ENCODE measurements around the gene ZNF324.

GRCh38 chr19:58516964-58517833, 50.3 kb downstream of the ZNF324 start:
- TF ChIP-seq POLR2A (IDR thresholded peaks at IDR 0.05) (no peak), CTCF (IDR thresholded peaks at IDR 0.05 in 8 of 11, conservative IDR thresholded peaks at IDR 0.05 in 3 of 11) (no peak), POLR2AphosphoS5 (IDR thresholded peaks at IDR 0.05) (peak in 1 of 3 donors; percentile 36)
